ENCODE results near the gene NDUFS8. TPM values are rescaled to one million over a fixed set of nuclear protein-coding genes. Genes with fewer than 3 reads are reported as not detected.

The NDUFS8 gene
- total RNA-seq, 1 donor from 2014 or later = 95.5 TPM

GRCh38 chr11:68061508-68061907, 31.0 kb downstream of the NDUFS8 start:
- Histone ChIP-seq H3K36me3 (peaks cover 82% of the 10 kb centered on the region), H3K4me3 (no peak overlapping the region), H3K9me3 (no peaks in the 10 kb centered on the region), H3K4me1 (peaks cover 12% of the 10 kb centered on the region), H3K27ac (no peak overlapping the region), H3K27me3 (ENCODE audit: low read depth) (no peaks in the 10 kb centered on the region)
- ATAC-seq = no peak
- no peak for DNase-seq
- intact Hi-C loops (cut with DNase I) = no loop called here
- no peak for TF ChIP-seq CTCF (IDR thresholded peaks at IDR 0.05)

DNA sequence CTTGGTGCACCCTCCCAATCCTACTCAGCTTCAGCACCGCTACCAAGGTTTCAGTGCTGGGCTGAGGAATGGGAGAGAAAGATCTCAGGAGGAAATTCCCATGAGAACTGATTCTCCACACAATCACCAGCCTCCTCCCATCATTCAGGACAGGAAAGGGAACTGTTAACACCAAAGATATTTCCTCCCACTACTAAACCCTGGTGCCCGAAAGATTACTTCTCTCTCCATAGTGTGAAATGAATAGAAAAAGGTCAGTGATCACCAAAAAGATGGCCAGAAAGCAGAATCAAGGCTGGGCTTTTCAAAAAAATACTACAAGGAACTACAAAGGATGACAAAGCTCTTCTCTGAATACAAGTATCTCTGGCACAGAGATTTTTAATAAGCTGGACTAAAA, 34.4 kb downstream of the NDUFS8 start:
- peaks cover 12% of the 10 kb centered on the region for H3K4me1 ChIP-seq
- no peak for DNase-seq
- ATAC-seq = no peak
- H3K4me3 ChIP-seq = no peak overlapping the region
- TF ChIP-seq CTCF (IDR thresholded peaks at IDR 0.05) = no peak
- no peaks in the 10 kb centered on the region for H3K27me3 ChIP-seq (ENCODE audit: low read depth)
- no peak overlapping the region for H3K27ac ChIP-seq
- intact Hi-C loops (cut with DNase I) = no loop called here
- H3K36me3 ChIP-seq = peaks cover 99% of the 10 kb centered on the region
- H3K9me3 ChIP-seq = no peaks in the 10 kb centered on the region

DNA sequence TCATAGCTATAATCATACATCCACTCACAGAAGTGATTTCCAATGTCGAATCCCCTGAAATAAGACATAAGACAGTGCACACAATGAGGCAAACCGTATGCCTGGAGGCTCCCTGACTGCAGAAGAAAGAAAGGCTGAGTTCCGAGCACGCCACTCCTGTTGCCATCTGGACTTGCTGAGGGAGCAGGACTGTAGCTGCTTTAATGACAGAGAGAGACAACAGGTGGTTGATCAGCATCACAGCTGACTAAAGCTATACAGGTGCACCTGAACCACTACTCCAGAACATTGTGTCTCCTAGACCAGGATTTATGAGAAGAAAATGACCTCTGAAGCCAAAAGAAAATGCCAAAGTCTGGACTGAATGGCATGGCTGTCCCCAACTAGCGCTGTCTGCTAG, 35.4 kb downstream of the NDUFS8 start:
- Histone ChIP-seq H3K27ac (no peak overlapping the region), H3K36me3 (peaks cover 100% of the 10 kb centered on the region), H3K4me1 (peaks cover 12% of the 10 kb centered on the region), H3K9me3 (no peaks in the 10 kb centered on the region), H3K27me3 (ENCODE audit: low read depth) (no peaks in the 10 kb centered on the region), H3K4me3 (no peak overlapping the region)
- intact Hi-C loops (cut with DNase I) = no loop called here
- DNase-seq (no peak), ATAC-seq (no peak)
- TF ChIP-seq CTCF (IDR thresholded peaks at IDR 0.05) = no peak

- H3K36me3 ChIP-seq = peaks cover 100% of the 10 kb centered on the region
- intact Hi-C loops (cut with DNase I) = no loop called here
- DNase-seq (no peak), ATAC-seq (no peak)
- no peak for TF ChIP-seq CTCF (IDR thresholded peaks at IDR 0.05)
- H3K27me3 ChIP-seq (ENCODE audit: low read depth) = no peaks in the 10 kb centered on the region
- no peak overlapping the region for H3K4me3 ChIP-seq
- peaks cover 12% of the 10 kb centered on the region for H3K4me1 ChIP-seq
- no peak overlapping the region for H3K27ac ChIP-seq
- no peaks in the 10 kb centered on the region for H3K9me3 ChIP-seq
Observed at GRCh38 chr11:68066742-68067141, 36.3 kb downstream of the NDUFS8 start.

- DNase-seq (no peak), ATAC-seq (no peak)
- H3K9me3 ChIP-seq = no peaks in the 10 kb centered on the region
- H3K27me3 ChIP-seq (ENCODE audit: low read depth) = no peaks in the 10 kb centered on the region
- no peak overlapping the region for H3K27ac ChIP-seq
- peaks cover 100% of the 10 kb centered on the region for H3K36me3 ChIP-seq
- no peak overlapping the region for H3K4me3 ChIP-seq
- intact Hi-C loops (cut with DNase I) = no loop called here
- no peak for TF ChIP-seq CTCF (IDR thresholded peaks at IDR 0.05)
- H3K4me1 ChIP-seq = peaks cover 12% of the 10 kb centered on the region
Observed at GRCh38 chr11:68067991-68068390, 37.5 kb downstream of the NDUFS8 start.

All from lower lobe of right lung (tissue), 2 donors.